ENCODE data around the gene HOXB2.

Gene HOXB2

DNA sequence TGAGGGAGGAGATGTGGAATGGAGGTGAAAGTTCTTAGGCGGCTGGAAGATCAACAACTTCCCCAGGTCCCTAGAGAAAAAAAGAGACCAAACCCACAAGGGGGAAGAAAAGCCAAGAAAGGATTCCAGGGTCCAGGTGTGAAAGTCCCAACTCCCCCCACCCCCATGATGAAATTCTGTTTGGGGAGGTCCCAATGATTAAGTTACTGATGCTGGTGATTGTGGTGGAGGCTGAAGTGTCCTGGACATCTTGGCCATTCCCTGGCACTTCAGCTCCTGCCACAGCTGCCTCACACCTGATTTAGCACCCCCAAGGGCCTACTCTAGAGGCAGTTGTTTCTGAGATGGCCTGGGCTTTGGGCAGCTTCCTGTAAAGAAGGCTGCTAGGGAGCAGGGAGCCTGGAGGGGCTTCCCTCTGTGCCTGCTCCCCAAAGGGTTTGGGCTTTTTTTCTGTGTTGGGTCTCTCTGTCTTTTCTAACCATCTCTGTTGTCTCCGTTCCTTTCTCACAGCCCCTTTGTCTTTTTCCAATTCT, 20.2 kb upstream of the HOXB2 start:
- DNase-seq, result no peak

DNA sequence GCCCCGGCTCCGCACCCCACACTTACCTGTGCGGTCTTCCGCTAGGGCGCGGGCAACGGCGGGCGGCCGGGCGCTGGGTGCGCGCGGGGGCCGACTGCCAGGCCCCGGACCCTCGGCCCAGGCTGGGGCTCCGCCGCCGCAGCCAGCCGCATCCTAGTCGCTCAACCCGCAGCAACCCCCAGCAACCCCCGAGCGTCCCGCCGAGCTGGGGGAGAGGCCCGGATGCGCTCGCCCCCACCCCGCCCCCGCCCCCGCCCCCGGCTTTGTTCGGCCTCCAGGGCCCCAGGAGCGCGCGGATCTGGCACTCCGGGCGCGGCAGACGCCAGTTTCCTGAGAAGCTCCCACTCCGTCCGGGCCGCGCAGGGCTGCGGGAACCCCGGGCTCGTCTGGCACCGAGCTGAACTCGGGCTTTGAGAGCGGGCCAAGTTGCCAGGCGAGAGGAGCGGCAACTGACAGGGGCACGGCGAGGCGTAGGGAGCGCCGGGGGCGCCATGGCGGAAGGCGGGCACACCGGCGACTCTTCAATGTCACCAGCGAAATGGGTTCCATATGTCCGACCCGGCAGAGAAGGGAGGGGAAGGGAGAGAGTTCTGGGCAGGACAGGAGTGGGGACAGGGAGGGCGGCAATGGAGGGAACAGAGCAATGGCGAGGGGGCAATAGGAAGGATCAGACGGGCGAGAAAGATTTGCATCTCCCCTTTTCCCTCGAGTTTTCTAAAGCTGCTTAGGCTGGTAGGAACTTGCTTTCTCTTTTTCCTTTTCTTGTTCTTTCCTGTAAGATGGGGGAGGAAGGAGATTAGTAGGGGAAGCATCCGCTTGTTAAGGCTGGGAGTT, 19.5 kb upstream of the HOXB2 start:
- no peak for DNase-seq

DNA sequence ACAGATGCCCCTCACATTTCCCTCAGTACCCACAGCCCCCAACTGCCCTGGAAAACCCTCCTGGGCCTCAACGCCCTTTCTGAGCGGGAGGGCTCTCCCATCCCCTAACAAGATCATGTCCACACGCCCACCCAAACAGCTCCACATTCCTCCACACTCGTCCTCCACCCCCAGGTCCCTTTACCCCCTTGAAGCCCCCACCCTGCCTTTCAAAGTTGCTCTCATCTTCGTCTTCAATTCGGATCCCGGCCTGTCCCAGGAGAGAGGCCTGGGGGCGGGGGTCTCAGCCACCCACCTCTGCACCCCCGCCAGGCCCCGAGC, 18.9 kb upstream of the HOXB2 start:
- no peak for DNase-seq

- no peak for DNase-seq
Measured at GRCh38 chr17:48563385-48563838, 18.5 kb upstream of the HOXB2 start.

DNA sequence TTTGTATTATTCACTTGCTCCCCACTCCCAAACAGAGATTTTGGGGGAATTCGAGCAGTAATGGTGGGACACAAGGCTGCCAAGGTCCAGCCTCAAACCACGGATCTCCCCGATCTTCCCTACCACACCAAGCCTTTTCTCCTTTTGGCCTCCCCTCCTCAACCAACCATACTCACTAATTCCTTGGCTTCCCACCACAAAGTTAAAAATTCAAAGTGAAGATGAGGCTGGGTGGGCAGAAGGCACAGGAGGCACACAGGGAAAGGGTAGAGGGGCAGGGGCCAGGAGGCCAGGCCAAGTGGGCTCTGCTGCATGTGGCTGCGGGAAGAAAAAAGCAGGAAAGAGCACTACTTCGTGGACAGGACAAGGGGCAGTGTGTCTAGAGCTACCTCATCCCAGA, 18.0 kb upstream of the HOXB2 start:
- DNase-seq, result no peak

GRCh38 chr17:48561884-48562810, 17.2 kb upstream of the HOXB2 start:
- DNase-seq, result no peak

DNA sequence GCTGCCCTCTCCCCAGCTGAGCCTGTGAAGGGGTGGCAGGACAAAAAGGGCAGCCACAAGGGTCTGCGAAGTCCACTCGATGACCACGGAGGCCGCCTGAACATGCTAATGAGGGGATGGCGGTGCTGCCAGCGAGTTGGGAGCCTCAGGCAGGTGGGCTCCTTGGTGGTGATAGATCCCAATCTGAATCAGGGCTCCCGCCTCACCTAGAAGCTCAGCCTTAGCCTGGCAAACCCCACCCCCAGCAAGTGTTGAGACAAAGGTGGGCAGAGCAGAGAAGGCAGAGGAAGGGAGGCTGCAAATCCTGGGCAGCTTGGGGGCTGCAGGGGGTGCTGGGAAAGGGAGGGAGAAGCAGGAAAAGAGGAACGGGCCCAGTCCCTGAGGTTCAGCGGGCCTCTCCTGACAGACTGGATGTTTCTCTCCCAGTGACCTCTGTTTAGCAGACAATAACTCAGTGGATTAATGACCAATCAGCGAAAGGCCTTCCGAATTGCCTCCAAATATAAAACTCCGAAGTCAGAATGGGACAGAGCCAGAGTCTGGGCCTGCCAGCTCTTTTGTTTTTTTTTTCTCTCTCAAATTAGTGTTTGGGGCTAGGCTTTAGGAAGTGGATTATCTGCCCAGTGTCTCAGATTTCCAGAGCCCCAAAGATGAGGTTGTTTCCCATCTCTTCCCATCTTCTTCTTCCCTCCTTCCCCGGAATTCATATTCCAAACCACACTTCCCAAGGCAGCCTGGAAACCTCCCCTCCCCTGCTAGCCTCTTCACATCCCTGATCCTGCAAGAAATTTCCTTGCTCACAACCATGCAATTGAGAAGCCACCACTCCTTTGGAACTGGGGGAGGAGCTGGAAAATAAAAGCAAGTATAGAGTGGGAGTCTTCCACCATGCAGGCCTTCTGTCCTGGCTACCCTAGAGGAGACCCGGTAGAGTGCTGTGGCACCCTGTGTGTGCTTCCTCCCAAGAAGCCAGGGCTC, 15.2 kb upstream of the HOXB2 start:
- no peak for DNase-seq

DNA sequence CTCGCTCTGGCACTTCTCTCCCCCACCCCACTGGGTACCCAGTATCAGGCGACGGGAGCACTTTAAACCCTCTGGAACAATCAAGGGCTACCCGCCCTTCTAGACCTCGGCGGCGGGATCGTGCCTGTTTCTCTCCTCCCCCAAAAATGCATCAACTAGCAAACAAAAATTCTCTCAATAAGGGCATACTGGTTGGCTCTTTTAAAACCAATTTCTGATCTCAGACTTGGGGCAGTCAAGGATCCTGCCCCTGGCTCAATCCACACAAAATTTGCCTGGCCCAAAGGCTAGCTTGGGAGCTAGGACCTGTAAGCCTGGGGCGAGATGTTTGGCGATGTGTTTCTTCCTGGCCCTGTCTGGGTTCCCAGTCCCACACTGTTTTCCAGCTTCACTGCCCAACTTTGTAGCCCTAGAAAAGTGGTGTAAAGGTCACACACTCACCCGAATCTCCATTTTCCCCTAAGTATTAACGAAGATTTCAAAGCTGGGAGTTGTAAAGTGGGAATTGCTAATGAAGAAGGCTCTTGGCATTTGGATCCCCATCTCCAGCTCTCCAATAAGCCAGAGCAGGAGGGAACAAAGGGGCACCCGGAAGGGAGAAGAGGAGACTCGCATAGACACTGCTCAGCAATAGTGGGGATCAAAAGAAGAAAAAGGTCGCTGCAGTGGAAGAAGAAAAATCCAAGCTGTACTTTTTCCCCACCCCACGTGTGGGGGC, 14.4 kb upstream of the HOXB2 start:
- no peak for DNase-seq

- no peak for DNase-seq
Measured at GRCh38 chr17:48558831-48559121, 13.9 kb upstream of the HOXB2 start.

DNA sequence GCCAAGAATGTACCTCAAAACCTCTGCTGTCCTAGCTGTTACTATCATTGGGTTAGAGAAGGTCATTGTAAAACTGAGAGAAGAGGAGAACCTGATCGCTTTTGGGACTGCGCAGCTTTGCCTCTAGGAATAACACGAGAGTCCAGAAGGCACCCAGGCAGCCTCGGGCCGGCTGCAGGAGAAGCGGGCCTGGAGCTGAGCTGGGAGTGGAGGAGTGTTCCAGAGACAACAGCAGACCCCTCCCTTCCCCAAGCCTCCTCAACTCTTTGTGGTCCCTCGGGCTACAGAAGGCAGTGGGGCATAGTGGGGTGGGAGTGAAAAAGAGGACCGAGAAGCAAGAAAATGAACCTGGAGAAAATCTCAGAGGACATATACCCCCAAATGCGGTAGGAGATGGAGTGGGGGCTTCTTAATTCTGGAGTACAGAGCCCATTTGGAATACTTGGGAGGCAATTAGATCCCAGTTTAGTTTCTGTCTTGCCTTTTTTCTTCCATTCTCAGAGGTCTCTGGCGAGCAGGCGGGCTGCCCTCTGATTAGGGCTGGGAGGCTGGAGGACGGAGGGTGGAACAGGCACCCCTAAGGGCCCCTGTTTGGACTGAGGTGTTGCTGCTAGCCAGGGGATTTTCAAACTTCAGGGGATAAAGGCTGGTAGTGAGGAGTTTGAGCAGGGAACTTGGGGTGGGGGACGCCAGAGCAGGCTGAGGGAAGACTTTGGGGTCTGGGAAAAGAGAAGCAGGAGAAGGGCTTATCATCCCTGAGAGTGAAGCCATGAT, 13.3 kb upstream of the HOXB2 start:
- DNase-seq, result no peak

- DNase-seq, result no peak
Measured at GRCh38 chr17:48556576-48557401, 11.9 kb upstream of the HOXB2 start.

DNA sequence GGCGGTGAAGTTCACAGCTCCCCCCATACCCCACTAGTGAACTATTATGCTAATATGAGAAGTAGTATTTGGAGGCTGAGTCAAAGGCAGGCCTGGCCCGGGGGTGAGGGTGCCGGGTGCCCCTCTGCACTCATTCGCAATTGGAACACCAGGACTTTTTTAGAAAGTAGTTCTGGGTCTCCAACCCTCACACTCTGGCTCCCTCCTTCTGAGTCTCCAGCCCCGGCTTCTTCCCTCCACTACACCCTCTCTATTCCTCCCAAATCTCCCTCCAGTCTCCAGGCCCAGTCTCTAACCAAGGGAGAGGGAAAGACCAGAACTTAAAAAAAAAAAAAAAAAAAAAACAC, 11.3 kb upstream of the HOXB2 start:
- no peak for DNase-seq

GRCh38 chr17:48555258-48556228, 10.6 kb upstream of the HOXB2 start:
- no peak for DNase-seq

DNA sequence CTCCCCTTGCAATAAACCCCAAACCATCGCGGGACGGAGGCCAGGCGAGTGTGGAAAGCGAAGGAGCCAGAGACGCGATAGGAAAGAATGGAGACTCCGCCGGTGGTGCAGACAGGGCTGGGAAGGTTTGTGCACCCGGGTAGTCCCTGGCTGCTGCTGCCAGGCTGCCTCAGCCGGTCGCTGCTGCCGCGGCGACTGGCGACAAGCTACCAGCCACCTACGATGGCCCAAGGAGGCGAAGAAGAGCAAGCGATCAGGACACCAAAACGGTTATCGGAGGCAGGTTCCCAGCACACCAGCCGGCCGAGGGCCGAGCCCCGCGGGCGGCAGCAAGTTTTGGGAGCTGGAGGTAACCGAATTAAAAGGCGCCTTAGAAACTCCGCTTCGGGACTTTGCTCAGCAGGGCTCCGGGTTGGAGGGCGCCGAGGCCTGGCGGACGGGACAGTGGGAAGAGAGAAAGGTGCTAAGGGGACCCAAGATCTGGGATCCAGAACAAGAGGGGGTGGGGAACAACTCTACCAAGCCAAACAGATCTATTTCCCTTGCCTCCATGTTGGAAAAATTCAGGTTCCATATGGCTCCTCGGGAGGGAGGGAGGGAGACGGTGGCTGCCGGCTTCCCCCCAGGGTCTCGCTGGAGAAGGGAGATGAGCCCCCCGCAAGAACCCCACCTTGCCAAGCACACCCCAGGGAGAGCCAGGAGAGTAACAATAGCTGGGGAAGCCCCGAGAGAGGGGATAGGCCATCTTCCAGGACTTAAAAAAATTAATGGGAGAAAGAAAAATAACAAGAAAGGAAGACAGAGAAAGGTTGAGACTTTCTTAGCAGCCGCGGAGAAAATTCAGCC, 9.7 kb upstream of the HOXB2 start:
- DNase-seq, result no peak

DNA sequence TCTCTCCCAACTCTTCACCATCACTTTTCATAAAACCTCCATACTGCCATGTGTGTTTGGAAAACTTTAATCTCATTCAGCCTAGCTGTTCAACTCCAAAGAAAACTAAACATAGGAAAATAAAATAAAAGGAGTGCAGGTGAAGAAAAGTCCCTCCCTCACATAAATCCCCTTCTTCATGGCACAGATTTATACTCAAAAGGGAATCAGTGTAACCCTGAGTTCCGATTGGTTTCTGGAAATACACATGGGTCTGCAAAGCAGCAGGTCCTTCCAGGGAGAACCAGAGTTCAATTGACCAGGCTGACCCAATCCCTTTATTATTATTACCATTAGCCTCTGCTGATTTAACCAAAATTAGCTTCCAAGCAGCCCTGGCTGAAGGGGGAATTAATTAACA, 8.9 kb upstream of the HOXB2 start:
- no peak for DNase-seq

DNA sequence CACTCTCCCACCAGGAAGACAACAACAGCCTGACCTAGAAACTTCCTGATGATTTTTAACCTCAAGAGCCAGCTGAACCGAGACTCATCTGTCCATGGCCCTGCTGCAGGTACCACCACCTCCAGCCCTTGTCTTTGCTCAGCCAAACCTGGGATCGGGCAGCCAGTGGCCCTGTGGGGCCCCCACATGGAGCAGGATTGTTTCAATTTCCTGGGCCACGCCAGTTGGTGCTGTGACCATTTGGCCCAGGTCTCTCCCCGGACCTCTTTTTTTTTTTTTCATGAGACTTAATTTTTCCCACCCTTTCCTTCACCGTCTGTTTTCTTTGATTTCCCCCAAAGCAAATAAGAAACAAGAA, 8.3 kb upstream of the HOXB2 start:
- no peak for DNase-seq

- DNase-seq, result no peak
Measured at GRCh38 chr17:48552466-48553189, 7.7 kb upstream of the HOXB2 start.
